ENCODE results near the gene TP63.

TP63 gene

GRCh38 chr3:189799366-189799765 lies 168.2 kb downstream of the TP63 start:
- Histone ChIP-seq H3K27me3 (ENCODE audit: control insufficient read depth, insufficient read depth, low read length) (peaks cover 70% of the 10 kb centered on the region), H3K36me3 (ENCODE audit: control insufficient read depth, insufficient read depth, low read length) (no peaks in the 10 kb centered on the region), H3K9me3 (ENCODE audit: control insufficient read depth, insufficient read depth, low read length) (no peaks in the 10 kb centered on the region), H3K4me1 (ENCODE audit: control insufficient read depth, insufficient read depth, low read length) (no peaks in the 10 kb centered on the region), H3K9ac (ENCODE audit: low read depth, low read length) (no peak overlapping the region), H3K4me3 (ENCODE audit: low read depth, low read length) (no peak overlapping the region), H3K27ac (ENCODE audit: low read depth, low read length) (no peak overlapping the region)

- Histone ChIP-seq H3K4me3 (ENCODE audit: low read depth, low read length) (no peak overlapping the region), H3K27me3 (ENCODE audit: control insufficient read depth, insufficient read depth, low read length) (peaks cover 71% of the 10 kb centered on the region), H3K9ac (ENCODE audit: low read depth, low read length) (no peak overlapping the region), H3K9me3 (ENCODE audit: control insufficient read depth, insufficient read depth, low read length) (no peaks in the 10 kb centered on the region), H3K36me3 (ENCODE audit: control insufficient read depth, insufficient read depth, low read length) (no peaks in the 10 kb centered on the region), H3K4me1 (ENCODE audit: control insufficient read depth, insufficient read depth, low read length) (peaks cover 3% of the 10 kb centered on the region), H3K27ac (ENCODE audit: low read depth, low read length) (no peak overlapping the region)
These were observed 169.2 kb downstream of the TP63 start for GRCh38 chr3:189800436-189800835.

DNA sequence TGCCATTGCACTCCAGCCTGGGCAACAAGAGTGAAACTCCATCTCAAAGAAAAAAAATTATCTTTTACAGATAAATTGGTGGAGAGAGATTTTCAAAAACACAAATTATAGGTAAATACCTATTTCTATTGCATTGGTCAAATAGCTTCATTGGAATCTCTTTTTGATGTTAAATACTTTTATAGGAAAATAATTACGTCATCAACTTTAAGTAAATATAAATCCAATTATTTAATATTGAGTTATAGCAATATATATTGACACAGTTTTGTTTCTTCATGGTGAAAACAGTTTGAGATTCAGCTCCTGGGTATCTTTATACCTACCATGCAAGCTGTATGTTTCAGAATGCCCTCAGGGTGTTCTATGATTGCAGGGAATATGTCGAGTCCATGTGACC lies 172.1 kb downstream of the TP63 start:
- H3K4me1 ChIP-seq (ENCODE audit: control insufficient read depth, insufficient read depth, low read length), result peaks cover 27% of the 10 kb centered on the region
- H3K4me3 ChIP-seq (ENCODE audit: low read depth, low read length), result no peak overlapping the region
- H3K36me3 ChIP-seq (ENCODE audit: control insufficient read depth, insufficient read depth, low read length), result no peaks in the 10 kb centered on the region
- H3K9ac ChIP-seq (ENCODE audit: low read depth, low read length), result no peak overlapping the region
- H3K27me3 ChIP-seq (ENCODE audit: control insufficient read depth, insufficient read depth, low read length), result peaks cover 72% of the 10 kb centered on the region
- no peak overlapping the region for H3K27ac ChIP-seq (ENCODE audit: low read depth, low read length)
- no peaks in the 10 kb centered on the region for H3K9me3 ChIP-seq (ENCODE audit: control insufficient read depth, insufficient read depth, low read length)

GRCh38 chr3:189805375-189806067 lies 174.3 kb downstream of the TP63 start:
- Histone ChIP-seq H3K36me3 (ENCODE audit: control insufficient read depth, insufficient read depth, low read length) (no peaks in the 10 kb centered on the region), H3K27ac (ENCODE audit: low read depth, low read length) (no peak overlapping the region), H3K4me3 (ENCODE audit: low read depth, low read length) (no peak overlapping the region), H3K27me3 (ENCODE audit: control insufficient read depth, insufficient read depth, low read length) (peaks cover 54% of the 10 kb centered on the region), H3K4me1 (ENCODE audit: control insufficient read depth, insufficient read depth, low read length) (peaks cover 27% of the 10 kb centered on the region), H3K9ac (ENCODE audit: low read depth, low read length) (no peak overlapping the region), H3K9me3 (ENCODE audit: control insufficient read depth, insufficient read depth, low read length) (no peaks in the 10 kb centered on the region)

- H3K9me3 ChIP-seq (ENCODE audit: control insufficient read depth, insufficient read depth, low read length), result no peaks in the 10 kb centered on the region
- H3K27ac ChIP-seq (ENCODE audit: low read depth, low read length), result peak overlapping the region; percentile 66
- H3K9ac ChIP-seq (ENCODE audit: low read depth, low read length), result peak overlapping the region; percentile 5; the same call in 1 of the 2 replicates
- no peak overlapping the region for H3K4me3 ChIP-seq (ENCODE audit: low read depth, low read length)
- no peaks in the 10 kb centered on the region for H3K36me3 ChIP-seq (ENCODE audit: control insufficient read depth, insufficient read depth, low read length)
- peaks cover 47% of the 10 kb centered on the region for H3K27me3 ChIP-seq (ENCODE audit: control insufficient read depth, insufficient read depth, low read length)
- H3K4me1 ChIP-seq (ENCODE audit: control insufficient read depth, insufficient read depth, low read length), result peaks cover 27% of the 10 kb centered on the region
These were observed 175.2 kb downstream of the TP63 start for GRCh38 chr3:189806171-189806951.

DNA sequence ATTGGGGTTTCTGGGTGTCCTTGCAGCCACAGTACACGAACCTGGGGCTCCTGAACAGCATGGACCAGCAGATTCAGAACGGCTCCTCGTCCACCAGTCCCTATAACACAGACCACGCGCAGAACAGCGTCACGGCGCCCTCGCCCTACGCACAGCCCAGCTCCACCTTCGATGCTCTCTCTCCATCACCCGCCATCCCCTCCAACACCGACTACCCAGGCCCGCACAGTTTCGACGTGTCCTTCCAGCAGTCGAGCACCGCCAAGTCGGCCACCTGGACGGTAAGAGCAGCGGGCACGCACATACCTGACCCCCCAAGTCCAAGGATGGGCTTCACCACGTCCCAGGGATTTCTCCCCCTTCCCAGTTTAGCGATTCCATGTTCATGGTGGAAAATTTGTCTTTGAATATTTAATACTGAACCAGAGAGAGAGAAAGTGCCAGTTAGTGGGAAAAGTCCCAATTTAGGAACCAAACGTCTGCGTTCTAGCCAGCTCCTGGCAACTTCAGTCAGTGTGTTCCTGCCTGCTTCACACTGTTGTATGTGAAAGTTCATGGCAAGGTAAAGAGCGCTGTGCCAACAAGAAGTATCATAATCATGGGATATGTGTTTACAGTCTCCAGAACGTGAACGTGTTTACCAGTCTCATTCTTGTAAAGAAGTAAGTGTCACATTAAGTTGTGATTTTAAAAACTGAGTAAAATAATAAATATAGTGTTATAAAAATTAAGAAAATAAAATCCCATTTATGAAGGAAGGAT lies 177.2 kb downstream of the TP63 start:
- no peak overlapping the region for H3K27ac ChIP-seq (ENCODE audit: low read depth, low read length)
- H3K9me3 ChIP-seq (ENCODE audit: control insufficient read depth, insufficient read depth, low read length), result no peaks in the 10 kb centered on the region
- no peak overlapping the region for H3K4me3 ChIP-seq (ENCODE audit: low read depth, low read length)
- no peaks in the 10 kb centered on the region for H3K36me3 ChIP-seq (ENCODE audit: control insufficient read depth, insufficient read depth, low read length)
- H3K4me1 ChIP-seq (ENCODE audit: control insufficient read depth, insufficient read depth, low read length), result peaks cover 29% of the 10 kb centered on the region
- H3K9ac ChIP-seq (ENCODE audit: low read depth, low read length), result no peak overlapping the region
- H3K27me3 ChIP-seq (ENCODE audit: control insufficient read depth, insufficient read depth, low read length), result peaks cover 33% of the 10 kb centered on the region

GRCh38 chr3:189809583-189809982 lies 178.4 kb downstream of the TP63 start:
- no peak overlapping the region for H3K27ac ChIP-seq (ENCODE audit: low read depth, low read length)
- no peak overlapping the region for H3K9ac ChIP-seq (ENCODE audit: low read depth, low read length)
- no peaks in the 10 kb centered on the region for H3K9me3 ChIP-seq (ENCODE audit: control insufficient read depth, insufficient read depth, low read length)
- H3K36me3 ChIP-seq (ENCODE audit: control insufficient read depth, insufficient read depth, low read length), result no peaks in the 10 kb centered on the region
- H3K4me3 ChIP-seq (ENCODE audit: low read depth, low read length), result no peak overlapping the region
- peaks cover 33% of the 10 kb centered on the region for H3K4me1 ChIP-seq (ENCODE audit: control insufficient read depth, insufficient read depth, low read length)
- H3K27me3 ChIP-seq (ENCODE audit: control insufficient read depth, insufficient read depth, low read length), result peaks cover 22% of the 10 kb centered on the region

GRCh38 chr3:189812806-189813465 lies 181.7 kb downstream of the TP63 start:
- no peaks in the 10 kb centered on the region for H3K36me3 ChIP-seq (ENCODE audit: control insufficient read depth, insufficient read depth, low read length)
- peaks cover 7% of the 10 kb centered on the region; the same call in 1 of the 2 replicates for H3K27me3 ChIP-seq (ENCODE audit: control insufficient read depth, insufficient read depth, low read length)
- peaks cover 19% of the 10 kb centered on the region for H3K4me1 ChIP-seq (ENCODE audit: control insufficient read depth, insufficient read depth, low read length)
- no peaks in the 10 kb centered on the region for H3K9me3 ChIP-seq (ENCODE audit: control insufficient read depth, insufficient read depth, low read length)
- H3K4me3 ChIP-seq (ENCODE audit: low read depth, low read length), result no peak overlapping the region
- no peak overlapping the region for H3K27ac ChIP-seq (ENCODE audit: low read depth, low read length)
- H3K9ac ChIP-seq (ENCODE audit: low read depth, low read length), result no peak overlapping the region

DNA sequence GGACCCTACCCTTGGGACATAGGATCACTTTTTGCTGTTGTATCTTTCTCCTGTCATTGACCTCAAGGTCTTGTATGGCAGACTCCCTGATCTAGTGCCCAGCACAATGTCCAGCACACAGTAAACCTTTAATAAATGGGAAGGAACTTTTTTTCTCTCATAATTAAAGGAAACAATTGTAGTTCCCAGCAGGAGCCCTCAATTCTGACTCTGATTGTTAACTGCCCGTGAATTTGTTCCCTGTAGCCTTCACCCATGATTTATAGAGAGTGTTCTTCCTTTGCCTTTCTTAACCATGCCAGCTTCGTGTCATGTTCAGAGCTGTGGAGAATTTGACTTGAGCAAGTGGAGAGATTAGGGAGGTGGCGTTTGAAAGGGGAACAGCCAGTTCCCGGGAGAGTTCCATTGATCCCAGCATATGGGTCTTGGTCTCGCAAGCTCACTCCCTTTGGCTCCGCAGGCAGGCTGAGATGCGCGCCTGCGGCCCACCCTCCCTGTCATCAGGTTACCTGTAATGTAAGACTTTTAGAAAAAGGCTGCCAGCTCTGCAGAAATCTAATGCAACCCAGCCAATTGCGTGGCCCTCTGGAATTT lies 182.6 kb downstream of the TP63 start:
- Histone ChIP-seq H3K27ac (ENCODE audit: low read depth, low read length) (no peak overlapping the region), H3K36me3 (ENCODE audit: control insufficient read depth, insufficient read depth, low read length) (no peaks in the 10 kb centered on the region), H3K4me3 (ENCODE audit: low read depth, low read length) (no peak overlapping the region), H3K9me3 (ENCODE audit: control insufficient read depth, insufficient read depth, low read length) (no peaks in the 10 kb centered on the region), H3K27me3 (ENCODE audit: control insufficient read depth, insufficient read depth, low read length) (no peaks in the 10 kb centered on the region), H3K9ac (ENCODE audit: low read depth, low read length) (no peak overlapping the region), H3K4me1 (ENCODE audit: control insufficient read depth, insufficient read depth, low read length) (peaks cover 21% of the 10 kb centered on the region)

DNA sequence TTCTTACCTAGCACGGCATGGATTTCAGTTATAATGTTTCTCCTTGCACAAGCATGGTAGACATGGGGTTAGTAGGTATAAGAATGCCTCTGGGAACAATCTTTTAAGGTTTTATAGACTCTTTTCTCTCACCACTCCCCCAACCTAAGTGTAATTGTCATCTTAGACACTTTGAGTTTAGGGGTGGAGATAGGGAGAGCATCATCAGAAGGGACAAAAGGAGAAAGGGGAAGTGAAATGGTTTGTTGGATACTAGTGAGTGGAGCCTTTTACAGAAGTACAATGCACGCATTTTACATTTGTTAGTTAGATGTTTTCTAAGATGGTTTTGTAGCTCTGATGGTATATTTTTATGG lies 189.2 kb downstream of the TP63 start:
- H3K4me1 ChIP-seq (ENCODE audit: control insufficient read depth, insufficient read depth, low read length), result peaks cover 18% of the 10 kb centered on the region
- H3K27me3 ChIP-seq (ENCODE audit: control insufficient read depth, insufficient read depth, low read length), result no peaks in the 10 kb centered on the region
- no peak overlapping the region for H3K27ac ChIP-seq (ENCODE audit: low read depth, low read length)
- no peaks in the 10 kb centered on the region for H3K36me3 ChIP-seq (ENCODE audit: control insufficient read depth, insufficient read depth, low read length)
- H3K4me3 ChIP-seq (ENCODE audit: low read depth, low read length), result no peak overlapping the region
- no peaks in the 10 kb centered on the region for H3K9me3 ChIP-seq (ENCODE audit: control insufficient read depth, insufficient read depth, low read length)
- no peak overlapping the region for H3K9ac ChIP-seq (ENCODE audit: low read depth, low read length)
